Measurements from ENCODE around the gene SNAPIN.
"Not testable (repeated sequence)": the region's sequence is repeated elsewhere in the genome, so short reads cannot be mapped to it uniquely, and the experiment has no call there.

SNAPIN gene

GRCh38 chr1:153646672-153647345, 11.7 kb upstream of the SNAPIN start:
- DNase-seq = no peak
- TF ChIP-seq GATA1 (IDR thresholded peaks at IDR 0.05; ENCODE audit: low read depth, low read length) (no peak), POLR2A (IDR thresholded peaks at IDR 0.05; ENCODE audit: low read length) (no peak)

- no peak for TF ChIP-seq GATA1 (IDR thresholded peaks at IDR 0.05; ENCODE audit: low read depth, low read length)
- TF ChIP-seq POLR2A (IDR thresholded peaks at IDR 0.05; ENCODE audit: low read length) = peak; percentile 39
- DNase-seq = no peak
These were observed 11.2 kb upstream of the SNAPIN start for GRCh38 chr1:153647346-153647714.

- TF ChIP-seq POLR2A (IDR thresholded peaks at IDR 0.05; ENCODE audit: low read length) (no peak), GATA1 (IDR thresholded peaks at IDR 0.05; ENCODE audit: low read depth, low read length) (no peak)
- no peak for DNase-seq
These were observed 10.4 kb upstream of the SNAPIN start for GRCh38 chr1:153648000-153648643.

- TF ChIP-seq GATA1 (IDR thresholded peaks at IDR 0.05; ENCODE audit: low read depth, low read length) (no peak), POLR2A (IDR thresholded peaks at IDR 0.05; ENCODE audit: low read length) (no peak)
- peak; percentile 72 to 89 for DNase-seq
These were observed 9.2 kb upstream of the SNAPIN start for GRCh38 chr1:153649137-153649862.

- no peak for DNase-seq
These were observed 8.7 kb upstream of the SNAPIN start for GRCh38 chr1:153649863-153650235.

GRCh38 chr1:153651771-153652170, 6.7 kb upstream of the SNAPIN start:
- no peak for DNase-seq
- no peak for TF ChIP-seq POLR2A (IDR thresholded peaks at IDR 0.05; ENCODE audit: low read length)
- no peak for TF ChIP-seq GATA1 (IDR thresholded peaks at IDR 0.05; ENCODE audit: low read depth, low read length)

More at GRCh38 chr1:153649863-153650235, 8.7 kb upstream of the SNAPIN start:
- TF ChIP-seq POLR2A (IDR thresholded peaks at IDR 0.05; ENCODE audit: low read length) (no peak), GATA1 (IDR thresholded peaks at IDR 0.05; ENCODE audit: low read depth, low read length) (no peak)

GRCh38 chr1:153652805-153653500, 5.5 kb upstream of the SNAPIN start:
- TF ChIP-seq GATA1 (IDR thresholded peaks at IDR 0.05; ENCODE audit: low read depth, low read length) = no peak
- no peak for TF ChIP-seq POLR2A (IDR thresholded peaks at IDR 0.05; ENCODE audit: low read length)
- no peak for DNase-seq

GRCh38 chr1:153655333-153655732, 3.2 kb upstream of the SNAPIN start:
- TF ChIP-seq POLR2A (IDR thresholded peaks at IDR 0.05; ENCODE audit: low read length) = no peak
- TF ChIP-seq GATA1 (IDR thresholded peaks at IDR 0.05; ENCODE audit: low read depth, low read length) = no peak
- no peak for DNase-seq

GRCh38 chr1:153659175-153659534, 652 bp downstream of the SNAPIN start:
- TF ChIP-seq POLR2A (IDR thresholded peaks at IDR 0.05; ENCODE audit: low read length) (no peak), GATA1 (IDR thresholded peaks at IDR 0.05; ENCODE audit: low read depth, low read length) (no peak)
- DNase-seq = no peak

GRCh38 chr1:153659656-153660055, 1.2 kb downstream of the SNAPIN start:
- no peak for TF ChIP-seq GATA1 (IDR thresholded peaks at IDR 0.05; ENCODE audit: low read depth, low read length)
- no peak for TF ChIP-seq POLR2A (IDR thresholded peaks at IDR 0.05; ENCODE audit: low read length)
- no peak for DNase-seq

GRCh38 chr1:153661111-153661708, 2.7 kb downstream of the SNAPIN start:
- DNase-seq = no peak
- no peak for TF ChIP-seq GATA1 (IDR thresholded peaks at IDR 0.05; ENCODE audit: low read depth, low read length)
- TF ChIP-seq POLR2A (IDR thresholded peaks at IDR 0.05; ENCODE audit: low read length) = no peak

- TF ChIP-seq GATA1 (IDR thresholded peaks at IDR 0.05; ENCODE audit: low read depth, low read length) (no peak), POLR2A (IDR thresholded peaks at IDR 0.05; ENCODE audit: low read length) (no peak)
- DNase-seq = no peak
These were observed 3.8 kb downstream of the SNAPIN start for GRCh38 chr1:153662269-153662668.

GRCh38 chr1:153663211-153663610, 4.7 kb downstream of the SNAPIN start:
- TF ChIP-seq GATA1 (IDR thresholded peaks at IDR 0.05; ENCODE audit: low read depth, low read length) = no peak
- TF ChIP-seq POLR2A (IDR thresholded peaks at IDR 0.05; ENCODE audit: low read length) = no peak
- DNase-seq = no peak

- DNase-seq = no peak
- no peak for TF ChIP-seq GATA1 (IDR thresholded peaks at IDR 0.05; ENCODE audit: low read depth, low read length)
- no peak for TF ChIP-seq POLR2A (IDR thresholded peaks at IDR 0.05; ENCODE audit: low read length)
These were observed 8.9 kb downstream of the SNAPIN start for GRCh38 chr1:153667439-153667838.

GRCh38 chr1:153668672-153669071, 10.2 kb downstream of the SNAPIN start:
- not testable (repeated sequence) for DNase-seq

Measured in erythroblast (primary cell).